Vagina (tissue), 2 donors: ENCODE results near the gene MEGF6.

ENCODE experiments used
- CTCF ChIP-seq, 3 experiments: fragments of 450-650 bp in 2 of 3; fragments of 200-600 bp in 1 of 3; sonication (generic) in 1 of 3; IDR thresholded peaks; one replicate each; pipeline ENCODE4 v1.5.1; 2017 to 2019; ENCODE audit warnings: antibody characterized with exemption in 3 of 3, mild to moderate bottlenecking in 2 of 3, moderate library complexity in 2 of 3
- POLR2A ChIP-seq, 2 donors: fragments of 450-650 bp; IDR thresholded peaks; one replicate each; pipeline ENCODE4 v1.6.1; 2017; ENCODE audit warnings: antibody characterized with exemption in 2 of 2, mild to moderate bottlenecking in 2 of 2, moderate library complexity in 2 of 2
- POLR2AphosphoS5 ChIP-seq, 2 donors: sonication (generic); formaldehyde crosslinking; IDR thresholded peaks; one replicate each; pipeline ENCODE4 v1.9.0; 2017; ENCODE audit warnings: antibody characterized with exemption in 2 of 2, mild to moderate bottlenecking in 2 of 2, low read depth in 1 of 2; ENCODE audit not compliant: insufficient read depth in 1 of 2

GRCh38 chr1:3502641-3503524, 108.4 kb downstream of the MEGF6 start:
- no peak for TF ChIP-seq CTCF (IDR thresholded peaks at IDR 0.05)
- no peak for TF ChIP-seq POLR2AphosphoS5 (IDR thresholded peaks at IDR 0.05; ENCODE audit: insufficient read depth in 1 of 2, low read depth in 1 of 2)
- TF ChIP-seq POLR2A (IDR thresholded peaks at IDR 0.05): no peak
